Central memory CD8-positive, alpha-beta T cell (primary cell): ENCODE measurements around the gene PRCP.
A peak's percentile ranks its signal among the peaks of the same experiment; 100 is the strongest.
"Not testable (repeated sequence)": the region's sequence is repeated elsewhere in the genome, so short reads cannot be mapped to it uniquely, and the experiment has no call there.

Source experiments
- ATAC-seq: fragments of 150-1000 bp; cut with Tn5 transposase; replicated peaks from 2 replicates; pipeline ENCODE4 v1.10.0; 2022; ENCODE audit warnings: mild to moderate bottlenecking, moderate FRiP score, moderate number of reproducible peaks; ENCODE audit not compliant: poor library complexity, severe bottlenecking; ENCODE audit errors: extremely low read depth
- DNase-seq, 2 donors: peaks; one replicate each; pipeline ENCODE4 v3.0.0; 2021; ENCODE audit warnings: low spot score in 2 of 2
- H3K27ac Mint-ChIP-seq: one replicate; pipeline ENCODE4 v1.8.0; 2022; ENCODE audit warnings: low read depth, mild to moderate bottlenecking, moderate library complexity, mixed read lengths
- H3K27me3 Mint-ChIP-seq: one replicate; pipeline ENCODE4 v1.8.0; 2022; ENCODE audit warnings: mixed read lengths
- H3K36me3 Mint-ChIP-seq: one replicate; pipeline ENCODE4 v1.8.0; 2022; ENCODE audit warnings: mild to moderate bottlenecking, moderate library complexity, mixed read lengths; ENCODE audit not compliant: insufficient read depth
- H3K4me1 Mint-ChIP-seq: one replicate; pipeline ENCODE4 v1.8.0; 2022; ENCODE audit warnings: mixed read lengths
- H3K4me3 Mint-ChIP-seq: one replicate; pipeline ENCODE4 v1.8.0; 2022; ENCODE audit warnings: mild to moderate bottlenecking, moderate library complexity, mixed read lengths
- H3K9me3 Mint-ChIP-seq: one replicate; pipeline ENCODE4 v1.8.0; 2022; ENCODE audit warnings: mixed read lengths

PRCP gene

DNA sequence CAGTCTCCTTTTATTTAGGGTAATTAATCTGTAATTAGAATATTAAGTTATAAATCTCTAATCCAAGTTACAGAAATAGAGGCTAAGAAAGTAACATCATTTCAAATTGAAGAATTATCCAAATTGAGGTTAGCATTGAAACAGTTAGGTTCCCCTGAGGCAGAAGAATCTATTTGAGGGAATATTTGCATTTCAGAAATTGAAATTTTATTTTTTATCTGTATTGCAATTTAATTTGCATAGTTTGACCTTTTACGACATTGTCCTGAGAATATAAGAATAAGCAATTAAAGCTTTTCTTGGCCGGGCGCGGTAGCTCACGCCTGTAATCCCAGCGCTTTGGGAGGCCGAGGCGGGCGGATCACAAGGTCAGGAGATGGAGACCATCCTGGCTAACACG lies 28.9 kb upstream of the PRCP start:
- no peak for ATAC-seq
- Mint-ChIP-seq H3K27ac (no peak overlapping the region), H3K4me1 (peaks cover 3% of the 10 kb centered on the region), H3K36me3 (no peaks in the 10 kb centered on the region), H3K27me3 (no peaks in the 10 kb centered on the region), H3K9me3 (no peaks in the 10 kb centered on the region), H3K4me3 (no peak overlapping the region)
- DNase-seq, result no peak

DNA sequence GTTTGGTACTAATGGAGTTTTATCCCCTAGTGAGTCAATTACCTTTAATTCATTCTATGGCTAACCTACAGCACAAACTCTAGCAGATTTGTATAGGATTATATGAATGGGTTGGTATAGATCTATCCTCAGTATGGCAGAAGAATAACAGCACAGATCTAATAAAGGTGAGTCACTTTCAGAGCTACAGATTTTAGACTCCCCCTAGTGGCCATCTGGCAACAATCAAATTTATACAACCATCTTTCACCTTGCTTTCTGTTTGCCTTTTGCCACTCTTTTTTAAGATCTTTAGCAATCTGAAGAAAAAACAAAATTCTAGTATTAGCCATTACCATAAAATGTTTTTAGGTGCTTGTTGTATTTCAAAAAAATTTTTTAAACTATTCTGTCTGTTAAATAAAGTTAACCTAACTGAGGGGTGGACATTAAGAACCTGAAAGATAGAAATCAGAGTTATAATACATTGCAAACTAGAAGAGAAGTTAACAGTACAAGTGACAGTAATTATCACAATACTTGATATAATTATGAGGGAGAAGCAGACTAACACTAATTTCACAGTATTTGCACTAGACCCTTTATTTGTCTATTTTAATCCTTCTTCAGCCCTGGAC lies 27.1 kb upstream of the PRCP start:
- no peaks in the 10 kb centered on the region for H3K36me3 Mint-ChIP-seq
- no peaks in the 10 kb centered on the region for H3K9me3 Mint-ChIP-seq
- peak; percentile 77 for ATAC-seq
- DNase-seq, result peak in 1 of 2 donors; percentile 25
- no peaks in the 10 kb centered on the region for H3K27me3 Mint-ChIP-seq
- H3K27ac Mint-ChIP-seq, result no peak overlapping the region
- H3K4me3 Mint-ChIP-seq, result no peak overlapping the region
- peaks cover 4% of the 10 kb centered on the region for H3K4me1 Mint-ChIP-seq

- ATAC-seq (no peak), DNase-seq (no peak)
- H3K4me1 Mint-ChIP-seq, result peaks cover 26% of the 10 kb centered on the region
- H3K36me3 Mint-ChIP-seq, result peaks cover 3% of the 10 kb centered on the region
- H3K9me3 Mint-ChIP-seq, result no peaks in the 10 kb centered on the region
- H3K27me3 Mint-ChIP-seq, result no peaks in the 10 kb centered on the region
- H3K4me3 Mint-ChIP-seq, result no peak overlapping the region
- H3K27ac Mint-ChIP-seq, result no peak overlapping the region
Observed at GRCh38 chr11:82924522-82925224, 24.4 kb upstream of the PRCP start.

DNA sequence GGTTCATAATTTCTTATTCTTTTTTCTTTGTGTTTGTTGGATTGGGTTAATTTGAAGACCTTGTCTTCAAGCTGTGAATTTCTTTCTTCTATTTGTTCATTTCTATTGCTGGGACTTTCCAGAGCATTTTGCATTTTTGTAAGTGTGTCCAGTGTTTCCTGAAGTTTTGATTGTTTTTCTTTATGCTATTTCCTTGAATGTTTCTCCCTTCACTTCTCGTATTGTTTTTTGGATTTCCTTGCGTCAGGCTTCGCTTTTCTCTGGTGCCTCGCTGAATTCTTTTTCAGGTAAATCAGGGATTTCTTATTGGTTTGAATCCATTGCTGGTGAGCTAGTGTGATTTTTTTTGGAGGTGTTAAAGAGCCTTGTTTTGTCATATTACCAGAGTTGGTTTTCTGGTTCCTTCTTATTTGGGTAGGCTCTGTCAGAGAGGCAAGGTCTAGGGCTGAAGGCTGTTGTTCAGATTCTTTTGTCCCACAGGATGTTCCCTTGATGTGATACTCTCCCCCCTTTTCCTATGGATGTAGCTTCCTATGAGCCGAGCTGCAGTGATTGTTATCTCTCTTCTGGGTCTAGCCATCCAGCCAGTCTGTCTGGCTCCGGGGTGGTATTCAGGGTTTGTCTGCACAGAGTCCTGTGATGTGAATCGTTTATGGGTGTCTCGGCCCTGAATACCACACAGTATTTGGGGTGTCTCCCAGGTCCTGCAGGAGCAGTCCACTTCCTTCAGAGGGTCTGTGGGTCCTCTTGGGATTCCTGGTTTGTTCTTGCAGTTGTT lies 22.4 kb upstream of the PRCP start:
- H3K36me3 Mint-ChIP-seq, H3K9me3 Mint-ChIP-seq, H3K27ac Mint-ChIP-seq, ATAC-seq, H3K4me3 Mint-ChIP-seq, H3K27me3 Mint-ChIP-seq, DNase-seq: not testable (repeated sequence)
- peaks cover 34% of the 10 kb centered on the region for H3K4me1 Mint-ChIP-seq

- not testable (repeated sequence) for H3K27me3 Mint-ChIP-seq, H3K36me3 Mint-ChIP-seq, ATAC-seq, DNase-seq, H3K9me3 Mint-ChIP-seq
- peak overlapping the region; percentile 93 for H3K27ac Mint-ChIP-seq
- peak overlapping the region; percentile 67 for H3K4me3 Mint-ChIP-seq
- H3K4me1 Mint-ChIP-seq, result peaks cover 34% of the 10 kb centered on the region
Observed at GRCh38 chr11:82920227-82920626, 20.0 kb upstream of the PRCP start.

GRCh38 chr11:82919786-82920185 lies 19.6 kb upstream of the PRCP start:
- Mint-ChIP-seq H3K27ac (peak overlapping the region; percentile 93), H3K4me3 (peak overlapping the region; percentile 67), H3K4me1 (peaks cover 34% of the 10 kb centered on the region)
- not testable (repeated sequence) for H3K36me3 Mint-ChIP-seq, ATAC-seq, H3K9me3 Mint-ChIP-seq, H3K27me3 Mint-ChIP-seq, DNase-seq

GRCh38 chr11:82909015-82909640 lies 8.9 kb upstream of the PRCP start:
- Mint-ChIP-seq H3K36me3 (no peaks in the 10 kb centered on the region), H3K9me3 (no peaks in the 10 kb centered on the region), H3K27ac (no peak overlapping the region), H3K4me3 (no peak overlapping the region), H3K27me3 (no peaks in the 10 kb centered on the region), H3K4me1 (no peaks in the 10 kb centered on the region)
- ATAC-seq, result no peak
- DNase-seq, result no peak

DNA sequence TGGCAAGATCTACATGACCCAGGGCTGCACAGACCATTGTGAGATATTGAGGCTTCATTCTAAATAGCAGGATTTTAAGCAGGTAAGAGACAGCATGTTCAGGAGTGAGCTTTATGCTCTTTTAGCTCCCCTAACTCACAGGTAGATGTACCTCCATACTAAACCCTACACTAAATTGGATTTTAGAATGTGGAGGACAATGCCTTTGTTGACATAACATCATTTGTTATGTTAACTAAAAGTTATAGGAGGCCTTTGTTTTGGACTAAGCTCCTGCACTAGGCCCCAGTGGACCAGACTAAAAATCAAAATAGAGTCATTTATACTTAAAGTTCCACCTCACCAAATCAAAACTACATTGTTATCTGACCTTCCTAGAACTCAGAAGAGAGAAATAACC lies 8.1 kb upstream of the PRCP start:
- no peak overlapping the region for H3K4me3 Mint-ChIP-seq
- no peaks in the 10 kb centered on the region for H3K4me1 Mint-ChIP-seq
- DNase-seq (no peak), ATAC-seq (no peak)
- H3K36me3 Mint-ChIP-seq, result no peaks in the 10 kb centered on the region
- H3K27me3 Mint-ChIP-seq, result no peaks in the 10 kb centered on the region
- no peak overlapping the region for H3K27ac Mint-ChIP-seq
- no peaks in the 10 kb centered on the region for H3K9me3 Mint-ChIP-seq

DNA sequence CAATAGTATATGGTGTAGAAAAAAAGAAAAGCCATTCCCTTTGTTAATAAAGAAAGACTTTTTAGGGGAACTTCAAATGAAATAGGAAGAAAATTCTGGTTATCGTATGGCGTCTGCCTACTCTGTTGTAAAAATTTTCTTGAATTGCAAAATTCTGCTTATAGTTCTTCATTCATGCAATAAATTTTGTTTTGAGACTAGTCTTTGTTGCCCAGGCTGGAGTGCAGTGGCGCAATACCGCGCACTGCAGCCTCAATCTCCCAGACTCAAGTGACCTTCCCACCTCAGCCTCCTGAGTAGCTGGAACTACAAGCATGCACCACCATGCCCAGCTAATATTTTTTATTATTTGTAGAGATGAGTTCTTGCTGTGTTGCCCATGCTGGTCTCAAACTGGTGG lies 7.1 kb upstream of the PRCP start:
- ATAC-seq, result no peak
- no peaks in the 10 kb centered on the region for H3K9me3 Mint-ChIP-seq
- peaks cover 4% of the 10 kb centered on the region for H3K4me1 Mint-ChIP-seq
- DNase-seq, result no peak
- no peaks in the 10 kb centered on the region for H3K36me3 Mint-ChIP-seq
- no peaks in the 10 kb centered on the region for H3K27me3 Mint-ChIP-seq
- H3K27ac Mint-ChIP-seq, result no peak overlapping the region
- no peak overlapping the region for H3K4me3 Mint-ChIP-seq

- Mint-ChIP-seq H3K27me3 (no peaks in the 10 kb centered on the region), H3K36me3 (peaks cover under 1% of the 10 kb centered on the region), H3K4me3 (no peak overlapping the region), H3K27ac (no peak overlapping the region), H3K4me1 (peaks cover 8% of the 10 kb centered on the region), H3K9me3 (no peaks in the 10 kb centered on the region)
- ATAC-seq (no peak), DNase-seq (no peak)
Observed at GRCh38 chr11:82906931-82907330, 6.7 kb upstream of the PRCP start.

DNA sequence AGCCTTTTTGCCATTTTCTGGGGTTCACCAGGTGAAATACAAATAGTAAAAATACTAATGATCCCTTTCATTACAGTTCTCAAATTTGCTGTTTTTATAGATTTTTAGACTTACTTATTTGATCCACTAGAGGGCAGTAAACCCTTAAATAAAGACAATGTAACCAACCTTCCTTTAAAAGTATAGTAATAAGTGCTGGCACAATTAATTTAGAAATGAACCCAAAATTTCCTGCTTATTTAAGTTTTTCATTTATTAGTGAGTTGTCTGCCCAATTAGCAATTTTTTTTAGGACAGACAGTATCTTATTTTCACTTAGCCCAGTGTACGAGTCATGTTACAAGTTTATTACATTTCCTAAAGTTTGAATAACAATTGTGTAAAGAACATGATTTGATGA lies 6.0 kb upstream of the PRCP start:
- Mint-ChIP-seq H3K27ac (no peak overlapping the region), H3K27me3 (no peaks in the 10 kb centered on the region), H3K36me3 (peaks cover 4% of the 10 kb centered on the region), H3K4me1 (peaks cover 14% of the 10 kb centered on the region), H3K4me3 (no peak overlapping the region), H3K9me3 (no peaks in the 10 kb centered on the region)
- DNase-seq, result no peak
- no peak for ATAC-seq

- Mint-ChIP-seq H3K4me1 (peaks cover 35% of the 10 kb centered on the region), H3K9me3 (no peaks in the 10 kb centered on the region), H3K27me3 (no peaks in the 10 kb centered on the region), H3K27ac (no peak overlapping the region), H3K4me3 (no peak overlapping the region), H3K36me3 (peaks cover 14% of the 10 kb centered on the region)
- ATAC-seq, result no peak
- DNase-seq, result no peak
Observed at GRCh38 chr11:82903843-82904586, 3.8 kb upstream of the PRCP start.
